ENCODE results near the gene SCAMP1.
"Not testable (repeated sequence)": the region's sequence is repeated elsewhere in the genome, so short reads cannot be mapped to it uniquely, and the experiment has no call there.

The SCAMP1 gene

DNA sequence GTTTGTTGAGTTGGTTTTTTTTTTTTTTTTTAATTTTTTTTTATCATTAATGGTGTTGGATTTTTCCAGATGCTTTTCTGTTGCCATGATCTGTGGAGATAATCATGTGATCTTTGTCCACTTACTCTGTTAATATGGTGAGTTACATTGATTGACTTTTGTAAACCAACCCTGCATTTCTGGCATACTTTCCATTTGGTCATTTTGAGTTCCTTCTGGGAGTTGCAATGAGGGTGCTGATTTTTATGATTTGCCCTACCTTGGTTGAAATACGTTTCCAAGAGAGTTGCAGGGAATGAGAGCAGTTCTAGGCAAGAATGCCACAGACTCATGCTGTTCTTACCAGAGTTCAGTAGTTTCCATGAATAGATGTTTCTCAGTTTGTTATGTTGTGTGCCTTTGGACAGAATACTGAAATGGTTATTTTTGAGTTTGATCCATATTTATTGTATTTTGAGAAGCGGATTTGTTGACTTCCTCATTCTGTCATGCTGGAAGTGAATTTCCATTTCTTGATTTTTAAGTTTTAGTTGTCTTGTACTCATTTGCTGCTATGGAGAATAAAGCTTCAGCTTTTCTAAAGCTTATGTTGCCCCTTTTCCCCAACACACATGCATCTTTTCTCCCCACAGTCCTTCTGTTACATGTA lies 69.0 kb downstream of the SCAMP1 start:
- no peak for TF ChIP-seq CTCF (IDR thresholded peaks at IDR 0.05)
- H3K36me3 ChIP-seq, result no peaks in the 10 kb centered on the region
- peaks cover 0 to 4% of the 10 kb centered on the region in 2 experiments for H3K4me1 ChIP-seq (ENCODE audit: control insufficient read depth in 1 of 2, insufficient read depth in 1 of 2, low read depth in 1 of 2, low read length in 1 of 2)
- H3K9me3 ChIP-seq, result no peaks in the 10 kb centered on the region
- H3K27me3 ChIP-seq, result no peaks in the 10 kb centered on the region
- H3K4me3 ChIP-seq (ENCODE audit: low read depth in 1 of 2, low read length in 1 of 2), result no peak overlapping the region
- H3K27ac ChIP-seq, result no peak overlapping the region

DNA sequence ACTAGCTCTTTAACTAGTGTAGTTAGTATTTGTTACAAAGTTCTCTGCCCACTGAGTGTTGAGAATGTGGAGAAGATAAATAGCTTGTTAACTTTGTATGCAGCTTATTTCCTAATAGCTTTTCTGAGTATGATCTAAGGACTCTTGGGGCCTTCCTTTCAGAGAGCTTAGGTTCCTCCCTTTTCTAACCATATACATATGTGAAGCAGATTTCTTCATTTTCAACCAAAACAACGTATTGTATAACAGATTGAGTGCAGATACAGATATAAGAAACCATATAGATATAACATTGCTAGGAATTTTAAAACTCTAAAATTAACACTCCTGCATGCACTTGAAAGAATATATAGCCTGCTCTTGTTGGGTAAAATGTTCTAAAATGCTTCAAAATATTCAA lies 70.4 kb downstream of the SCAMP1 start:
- Histone ChIP-seq H3K27ac (no peak overlapping the region), H3K4me3 (ENCODE audit: low read depth in 1 of 2, low read length in 1 of 2) (no peak overlapping the region), H3K27me3 (no peaks in the 10 kb centered on the region), H3K4me1 (ENCODE audit: control insufficient read depth in 1 of 2, insufficient read depth in 1 of 2, low read depth in 1 of 2, low read length in 1 of 2) (no peaks in the 10 kb centered on the region), H3K9me3 (no peaks in the 10 kb centered on the region), H3K36me3 (no peaks in the 10 kb centered on the region)
- TF ChIP-seq CTCF (IDR thresholded peaks at IDR 0.05), result no peak

- Histone ChIP-seq H3K4me3 (ENCODE audit: low read depth in 1 of 2, low read length in 1 of 2) (no peak overlapping the region), H3K27ac (no peak overlapping the region), H3K9me3 (no peaks in the 10 kb centered on the region), H3K4me1 (ENCODE audit: control insufficient read depth in 1 of 2, insufficient read depth in 1 of 2, low read depth in 1 of 2, low read length in 1 of 2) (no peaks in the 10 kb centered on the region), H3K36me3 (no peaks in the 10 kb centered on the region), H3K27me3 (no peaks in the 10 kb centered on the region)
- TF ChIP-seq CTCF (IDR thresholded peaks at IDR 0.05), result no peak
Measured at GRCh38 chr5:78433972-78434371, 73.6 kb downstream of the SCAMP1 start.

- H3K4me1 ChIP-seq (ENCODE audit: control insufficient read depth in 1 of 2, insufficient read depth in 1 of 2, low read depth in 1 of 2, low read length in 1 of 2), result no peaks in the 10 kb centered on the region
- no peaks in the 10 kb centered on the region for H3K9me3 ChIP-seq
- H3K36me3 ChIP-seq, result no peaks in the 10 kb centered on the region
- H3K27me3 ChIP-seq, result no peaks in the 10 kb centered on the region
- H3K27ac ChIP-seq, result peak overlapping the region; percentile 51
- no peak for TF ChIP-seq CTCF (IDR thresholded peaks at IDR 0.05)
- H3K4me3 ChIP-seq (ENCODE audit: low read depth in 1 of 2, low read length in 1 of 2), result no peak overlapping the region
Measured at GRCh38 chr5:78447775-78448424, 87.5 kb downstream of the SCAMP1 start.

GRCh38 chr5:78449103-78449502 lies 88.7 kb downstream of the SCAMP1 start:
- Histone ChIP-seq H3K4me3 (ENCODE audit: low read depth in 1 of 2, low read length in 1 of 2) (no peak overlapping the region), H3K27me3 (no peaks in the 10 kb centered on the region), H3K27ac (no peak overlapping the region), H3K4me1 (ENCODE audit: control insufficient read depth in 1 of 2, insufficient read depth in 1 of 2, low read depth in 1 of 2, low read length in 1 of 2) (no peaks in the 10 kb centered on the region), H3K36me3 (no peaks in the 10 kb centered on the region), H3K9me3 (no peaks in the 10 kb centered on the region)
- no peak for TF ChIP-seq CTCF (IDR thresholded peaks at IDR 0.05)

DNA sequence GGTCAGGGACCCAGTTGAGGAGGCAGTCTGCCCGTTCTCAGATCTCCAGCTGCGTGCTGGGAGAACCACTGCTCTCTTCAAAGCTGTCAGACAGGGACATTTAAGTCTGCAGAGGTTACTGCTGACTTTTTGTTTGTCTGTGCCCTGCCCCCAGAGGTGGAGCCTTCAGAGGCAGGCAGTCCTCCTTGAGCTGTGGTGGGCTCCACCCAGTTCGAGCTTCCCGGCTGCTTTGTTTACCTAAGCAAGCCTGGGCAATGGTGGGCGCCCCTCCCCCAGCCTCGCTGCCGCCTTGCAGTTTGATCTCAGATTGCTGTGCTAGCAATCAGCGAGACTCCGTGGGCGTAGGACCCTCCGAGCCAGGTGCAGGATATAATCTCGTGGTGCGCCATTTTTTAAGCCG lies 97.1 kb downstream of the SCAMP1 start:
- H3K4me3 ChIP-seq (ENCODE audit: low read depth in 1 of 2, low read length in 1 of 2); H3K4me1 ChIP-seq (ENCODE audit: control insufficient read depth in 1 of 2, insufficient read depth in 1 of 2, low read depth in 1 of 2, low read length in 1 of 2); H3K36me3 ChIP-seq; H3K27me3 ChIP-seq; H3K27ac ChIP-seq; H3K9me3 ChIP-seq: not testable (repeated sequence)

Data from neutrophil (primary cell).